ENCODE measurements around the gene OXSR1. TPM values are rescaled to one million over a fixed set of nuclear protein-coding genes. Genes with fewer than 3 reads are reported as not detected.

OXSR1 gene
- total and polyA plus RNA-seq, 2 of the 13 experiments (the other 11 are each of a cell fraction or from before 2014, with no cell fraction given): 27.4 to 32.6 TPM

GRCh38 chr3:38133557-38134405 is 31.6 kb upstream of the OXSR1 start (continued):
- TF ChIP-seq UBTF (CRISPR knock-in tag; IDR thresholded peaks at IDR 0.05) (peak; percentile 71; the same call in 1 of the 2 replicates), HES4 (CRISPR knock-in tag; IDR thresholded peaks at IDR 0.05; ENCODE audit: borderline replicate concordance) (no peak), FOXA3 (CRISPR knock-in tag; IDR thresholded peaks at IDR 0.05) (peak; percentile 94), ZBTB7B (CRISPR knock-in tag; IDR thresholded peaks at IDR 0.05) (peak; percentile 50; the same call in 1 of the 2 replicates), ZNF850 (CRISPR knock-in tag; conservative IDR thresholded peaks at IDR 0.05) (no peak), BCLAF1 (IDR thresholded peaks at IDR 0.05) (no peak), ZNF124 (CRISPR knock-in tag; IDR thresholded peaks at IDR 0.05) (0 out of 2 replicates have a peak, but pooled peaks have one; percentile 23), TRIM24 (CRISPR knock-in tag; IDR thresholded peaks at IDR 0.05) (no peak), ZNF646 (CRISPR knock-in tag; IDR thresholded peaks at IDR 0.05) (peak; percentile 90), NR0B2 (CRISPR knock-in tag; IDR thresholded peaks at IDR 0.05) (no peak; the same call in 1 of the 2 replicates), AKAP8 (CRISPR knock-in tag; IDR thresholded peaks at IDR 0.05) (0 out of 2 replicates have a peak, but pooled peaks have one; percentile 45), MAFG (CRISPR knock-in tag; IDR thresholded peaks at IDR 0.05) (no peak), DMTF1 (CRISPR knock-in tag; IDR thresholded peaks at IDR 0.05) (no peak)
